Mesendoderm (in vitro differentiated cells): ENCODE results near the gene TGFBRAP1.

Experiments used
- DNase-seq: peaks from one replicate; pipeline ENCODE4 v3.0.0; 2013
- H2AK5ac ChIP-seq: 2 replicates; pipeline ENCODE4 v1.6.1; 2013; ENCODE audit warnings: low read length, inconsistent platforms
- H2BK120ac ChIP-seq: 2 replicates; pipeline ENCODE4 v1.6.1; 2013; ENCODE audit warnings: low read depth, mild to moderate bottlenecking, low read length, moderate library complexity, mixed read lengths
- H2BK15ac ChIP-seq: replicated peaks from 2 replicates; pipeline ENCODE4 v1.6.1; 2013; ENCODE audit warnings: low read depth, mild to moderate bottlenecking, moderate library complexity
- H2BK5ac ChIP-seq: 2 replicates; pipeline ENCODE4 v1.6.1; 2013; ENCODE audit warnings: low read length, inconsistent platforms
- H3K18ac ChIP-seq: 2 replicates; pipeline ENCODE4 v1.6.1; 2013; ENCODE audit warnings: mild to moderate bottlenecking, low read length, mixed read lengths
- H3K23ac ChIP-seq: one replicate; pipeline ENCODE4 v1.6.1; 2013; ENCODE audit warnings: low read length
- H3K27ac ChIP-seq: 2 replicates; pipeline ENCODE4 v1.5.1; 2013; ENCODE audit warnings: low read depth, mild to moderate bottlenecking, inconsistent platforms, low read length, moderate library complexity
- H3K27me3 ChIP-seq: 2 replicates; pipeline ENCODE4 v1.6.1; 2013; ENCODE audit warnings: low read length, control low read depth, mild to moderate bottlenecking, inconsistent platforms; ENCODE audit not compliant: insufficient read depth, poor library complexity
- H3K36me3 ChIP-seq: 2 replicates; pipeline ENCODE4 v1.6.1; 2013; ENCODE audit warnings: low read length, inconsistent platforms; ENCODE audit not compliant: control insufficient read depth, insufficient read depth
- H3K4ac ChIP-seq: one replicate; pipeline ENCODE4 v1.6.1; 2013; ENCODE audit warnings: low read depth, mild to moderate bottlenecking, low read length, moderate library complexity
- H3K4me1 ChIP-seq: 2 replicates; pipeline ENCODE4 v1.6.1; 2013; ENCODE audit warnings: low read depth, low read length, inconsistent platforms; ENCODE audit not compliant: control insufficient read depth
- H3K4me2 ChIP-seq: 2 replicates; pipeline ENCODE4 v1.6.1; 2013; ENCODE audit warnings: low read length
- H3K4me3 ChIP-seq: 2 replicates; pipeline ENCODE4 v1.5.1; 2013; ENCODE audit warnings: mild to moderate bottlenecking, low read length
- H3K56ac ChIP-seq: one replicate; pipeline ENCODE4 v1.6.1; 2013; ENCODE audit warnings: low read length
- H3K79me1 ChIP-seq: 2 replicates; pipeline ENCODE4 v1.6.1; 2013; ENCODE audit warnings: low read length, inconsistent platforms
- H3K79me2 ChIP-seq: 2 replicates; pipeline ENCODE4 v1.6.1; 2013; ENCODE audit warnings: mild to moderate bottlenecking, low read length; ENCODE audit not compliant: control insufficient read depth, insufficient read depth
- H3K9ac ChIP-seq: 2 replicates; pipeline ENCODE4 v1.6.1; 2013; ENCODE audit warnings: low read length, inconsistent platforms
- H4K5ac ChIP-seq: one replicate; pipeline ENCODE4 v1.6.1; 2013; ENCODE audit warnings: low read length
- H4K8ac ChIP-seq: one replicate; pipeline ENCODE4 v1.6.1; 2013; ENCODE audit warnings: low read depth, mild to moderate bottlenecking, control low read depth, low read length, moderate library complexity
- WGBS: extraction: QIAGEN DNeasy Blood & Tissue Kit; methylation state at CpG from one replicate; pipeline ENCODE4 v1.1.7; 2013; ENCODE audit warnings: low lambda C conversion rate, missing lambda C conversion rate; ENCODE audit not compliant: insufficient coverage; ENCODE audit errors: extremely low coverage; 5-methylcytosine and 5-hydroxymethylcytosine counted together

TGFBRAP1 gene

GRCh38 chr2:105278654-105279053 lies 50.9 kb downstream of the TGFBRAP1 start:
- Histone ChIP-seq H3K4me1 (no peaks in the 10 kb centered on the region), H3K27me3 (no peaks in the 10 kb centered on the region), H3K27ac (no peak overlapping the region), H4K5ac (no peak overlapping the region), H3K9ac (no peak overlapping the region), H4K8ac (no peak overlapping the region), H2AK5ac (no peak overlapping the region), H3K4me3 (no peak overlapping the region), H3K4ac (no peak overlapping the region), H2BK15ac (no peak overlapping the region), H3K79me1 (no peaks in the 10 kb centered on the region), H2BK5ac (no peak overlapping the region), H3K4me2 (no peak overlapping the region), H3K36me3 (no peaks in the 10 kb centered on the region), H3K56ac (no peak overlapping the region), H3K79me2 (no peaks in the 10 kb centered on the region), H3K18ac (no peak overlapping the region), H3K23ac (no peak overlapping the region), H2BK120ac (no peak overlapping the region)
- no CpG with 5 or more reads among the region's 5 CpGs for WGBS
- DNase-seq, result peak; percentile 57

DNA sequence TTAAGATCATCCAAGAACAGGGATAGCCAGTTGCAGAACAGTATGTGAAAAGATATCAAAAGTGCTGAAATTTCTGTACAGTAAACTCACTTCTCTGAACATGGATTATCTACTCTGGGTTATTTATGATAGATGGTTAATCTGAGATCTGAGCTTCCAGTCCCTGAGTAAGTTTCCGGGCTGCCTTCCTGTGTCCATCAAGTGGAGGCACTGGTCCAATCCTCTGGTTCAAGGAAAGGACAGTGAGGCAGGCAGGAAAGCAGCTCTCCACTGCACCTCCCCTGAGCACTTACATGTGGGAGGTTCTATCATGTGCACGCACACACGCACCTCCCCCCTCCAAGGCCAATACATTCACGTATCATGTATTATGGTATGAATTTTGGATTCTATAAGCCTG lies 55.5 kb downstream of the TGFBRAP1 start:
- no peak overlapping the region for H3K4ac ChIP-seq
- no peaks in the 10 kb centered on the region for H3K79me1 ChIP-seq
- no peak overlapping the region for H3K9ac ChIP-seq
- no peaks in the 10 kb centered on the region for H3K27me3 ChIP-seq
- H3K23ac ChIP-seq, result no peak overlapping the region
- no peak for DNase-seq
- no peak overlapping the region for H4K5ac ChIP-seq
- H3K4me2 ChIP-seq, result no peak overlapping the region
- no peak overlapping the region for H3K27ac ChIP-seq
- no peaks in the 10 kb centered on the region for H3K36me3 ChIP-seq
- no CpG with 5 or more reads among the region's 4 CpGs for WGBS
- no peak overlapping the region for H2AK5ac ChIP-seq
- H2BK15ac ChIP-seq, result no peak overlapping the region
- no peak overlapping the region for H4K8ac ChIP-seq
- H2BK5ac ChIP-seq, result no peak overlapping the region
- no peak overlapping the region for H2BK120ac ChIP-seq
- no peak overlapping the region for H3K18ac ChIP-seq
- H3K79me2 ChIP-seq, result no peaks in the 10 kb centered on the region
- no peak overlapping the region for H3K4me3 ChIP-seq
- no peaks in the 10 kb centered on the region for H3K4me1 ChIP-seq
- H3K56ac ChIP-seq, result no peak overlapping the region

DNA sequence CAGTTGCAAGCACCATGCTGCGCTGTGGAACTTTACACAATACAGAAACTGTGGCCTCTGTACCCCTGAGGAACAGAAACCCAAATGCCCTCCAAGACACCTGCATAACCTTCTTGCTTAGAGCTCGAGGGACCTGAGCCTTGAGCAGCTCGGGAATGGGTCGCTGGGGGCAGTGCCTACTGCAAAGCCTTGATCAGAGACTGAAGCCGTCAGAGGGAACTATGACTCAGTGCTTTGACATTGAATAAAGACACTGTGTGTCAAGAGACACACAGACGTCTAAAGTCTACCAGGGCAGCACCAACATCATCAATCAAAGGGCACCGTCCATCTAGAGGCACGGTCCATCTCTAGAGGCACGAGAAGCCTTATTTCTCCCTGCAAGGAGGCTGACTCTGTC lies 57.4 kb downstream of the TGFBRAP1 start:
- Histone ChIP-seq H3K79me1 (no peaks in the 10 kb centered on the region), H3K79me2 (no peaks in the 10 kb centered on the region), H2BK5ac (no peak overlapping the region), H4K8ac (no peak overlapping the region), H3K27ac (no peak overlapping the region), H3K4ac (no peak overlapping the region), H3K36me3 (no peaks in the 10 kb centered on the region), H3K23ac (no peak overlapping the region), H2BK120ac (no peak overlapping the region), H3K9ac (no peak overlapping the region), H3K4me1 (no peaks in the 10 kb centered on the region), H2BK15ac (no peak overlapping the region), H4K5ac (no peak overlapping the region), H3K4me2 (no peak overlapping the region), H3K4me3 (no peak overlapping the region), H2AK5ac (no peak overlapping the region), H3K56ac (no peak overlapping the region), H3K27me3 (no peaks in the 10 kb centered on the region), H3K18ac (no peak overlapping the region)
- DNase-seq, result no peak
- WGBS, result no CpG with 5 or more reads among the region's 9 CpGs

GRCh38 chr2:105271393-105272045 lies 58.0 kb downstream of the TGFBRAP1 start:
- H4K8ac ChIP-seq, result no peak overlapping the region
- no peak overlapping the region for H3K27ac ChIP-seq
- H2AK5ac ChIP-seq, result no peak overlapping the region
- no peak overlapping the region for H3K56ac ChIP-seq
- no peak for DNase-seq
- WGBS, result no CpG with 5 or more reads among the region's 14 CpGs
- no peaks in the 10 kb centered on the region for H3K27me3 ChIP-seq
- H3K4me2 ChIP-seq, result no peak overlapping the region
- H3K36me3 ChIP-seq, result no peaks in the 10 kb centered on the region
- no peak overlapping the region for H4K5ac ChIP-seq
- H2BK5ac ChIP-seq, result no peak overlapping the region
- no peaks in the 10 kb centered on the region for H3K79me2 ChIP-seq
- no peak overlapping the region for H2BK120ac ChIP-seq
- no peaks in the 10 kb centered on the region for H3K79me1 ChIP-seq
- H3K4ac ChIP-seq, result no peak overlapping the region
- no peak overlapping the region for H2BK15ac ChIP-seq
- no peak overlapping the region for H3K23ac ChIP-seq
- H3K18ac ChIP-seq, result no peak overlapping the region
- no peaks in the 10 kb centered on the region for H3K4me1 ChIP-seq
- H3K9ac ChIP-seq, result no peak overlapping the region
- no peak overlapping the region for H3K4me3 ChIP-seq

GRCh38 chr2:105269426-105269825 lies 60.1 kb downstream of the TGFBRAP1 start:
- H4K5ac ChIP-seq, result no peak overlapping the region
- H3K79me2 ChIP-seq, result no peaks in the 10 kb centered on the region
- H3K4ac ChIP-seq, result no peak overlapping the region
- no peaks in the 10 kb centered on the region for H3K36me3 ChIP-seq
- H4K8ac ChIP-seq, result no peak overlapping the region
- H3K27me3 ChIP-seq, result no peaks in the 10 kb centered on the region
- H3K56ac ChIP-seq, result no peak overlapping the region
- no peaks in the 10 kb centered on the region for H3K79me1 ChIP-seq
- H3K23ac ChIP-seq, result no peak overlapping the region
- DNase-seq, result no peak
- no peak overlapping the region for H3K4me2 ChIP-seq
- no peak overlapping the region for H3K18ac ChIP-seq
- WGBS, result no CpG with 5 or more reads among the region's 21 CpGs
- H2BK15ac ChIP-seq, result no peak overlapping the region
- no peak overlapping the region for H3K9ac ChIP-seq
- H3K4me1 ChIP-seq, result no peaks in the 10 kb centered on the region
- H2BK120ac ChIP-seq, result no peak overlapping the region
- H2BK5ac ChIP-seq, result no peak overlapping the region
- no peak overlapping the region for H3K27ac ChIP-seq
- H2AK5ac ChIP-seq, result no peak overlapping the region
- H3K4me3 ChIP-seq, result no peak overlapping the region

GRCh38 chr2:105262651-105263091 lies 66.9 kb downstream of the TGFBRAP1 start:
- no peak overlapping the region for H3K23ac ChIP-seq
- no peak overlapping the region for H4K8ac ChIP-seq
- no peak overlapping the region for H4K5ac ChIP-seq
- no peak overlapping the region for H3K4me3 ChIP-seq
- no peaks in the 10 kb centered on the region for H3K4me1 ChIP-seq
- H3K36me3 ChIP-seq, result no peaks in the 10 kb centered on the region
- H2BK120ac ChIP-seq, result no peak overlapping the region
- H3K79me2 ChIP-seq, result no peaks in the 10 kb centered on the region
- no peak overlapping the region for H2AK5ac ChIP-seq
- H3K4me2 ChIP-seq, result no peak overlapping the region
- H3K27me3 ChIP-seq, result no peaks in the 10 kb centered on the region
- H3K79me1 ChIP-seq, result no peaks in the 10 kb centered on the region
- H3K27ac ChIP-seq, result no peak overlapping the region
- H3K4ac ChIP-seq, result no peak overlapping the region
- H3K18ac ChIP-seq, result no peak overlapping the region
- no peak overlapping the region for H2BK15ac ChIP-seq
- WGBS, result no CpG with 5 or more reads among the region's 10 CpGs
- H3K56ac ChIP-seq, result no peak overlapping the region
- H2BK5ac ChIP-seq, result no peak overlapping the region
- no peak overlapping the region for H3K9ac ChIP-seq
- peak; percentile 29 for DNase-seq
